GM12801 (cell line): Measurements from ENCODE around the gene GPSM3.

Experiments
- TF ChIP-seq, protein P1 (sequence below): IDR thresholded peaks from one replicate; pipeline ENCODE4 v1.5.1; 2011; ENCODE audit warnings: control low read depth; ENCODE audit not compliant: insufficient read length; ENCODE audit errors: extremely low read depth

The GPSM3 gene

DNA sequence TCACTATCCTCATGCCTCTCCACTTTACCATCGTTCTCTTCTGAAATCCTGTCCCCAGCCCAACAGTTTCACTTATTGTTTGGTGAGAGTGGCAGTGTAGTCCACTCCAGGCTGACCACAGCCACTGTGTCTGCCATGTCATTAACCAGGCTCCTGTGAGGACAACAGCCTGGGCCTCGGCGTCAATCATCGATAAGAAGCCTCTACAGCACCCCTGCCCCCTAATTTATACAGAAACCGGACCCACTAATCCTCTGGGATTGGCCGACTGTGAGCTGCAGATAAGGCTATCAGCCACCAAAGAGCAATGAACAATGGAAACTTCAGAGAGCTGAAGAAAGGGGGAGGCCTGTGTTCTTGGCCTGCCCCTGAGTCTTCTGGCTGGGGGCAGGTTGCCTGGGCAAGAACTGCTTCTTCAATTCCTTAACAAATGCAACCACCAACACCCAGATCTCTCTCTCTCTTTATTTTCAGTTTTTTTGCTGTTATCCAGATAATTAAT, 24.6 kb downstream of the GPSM3 start:
- TF ChIP-seq, protein P1, sequence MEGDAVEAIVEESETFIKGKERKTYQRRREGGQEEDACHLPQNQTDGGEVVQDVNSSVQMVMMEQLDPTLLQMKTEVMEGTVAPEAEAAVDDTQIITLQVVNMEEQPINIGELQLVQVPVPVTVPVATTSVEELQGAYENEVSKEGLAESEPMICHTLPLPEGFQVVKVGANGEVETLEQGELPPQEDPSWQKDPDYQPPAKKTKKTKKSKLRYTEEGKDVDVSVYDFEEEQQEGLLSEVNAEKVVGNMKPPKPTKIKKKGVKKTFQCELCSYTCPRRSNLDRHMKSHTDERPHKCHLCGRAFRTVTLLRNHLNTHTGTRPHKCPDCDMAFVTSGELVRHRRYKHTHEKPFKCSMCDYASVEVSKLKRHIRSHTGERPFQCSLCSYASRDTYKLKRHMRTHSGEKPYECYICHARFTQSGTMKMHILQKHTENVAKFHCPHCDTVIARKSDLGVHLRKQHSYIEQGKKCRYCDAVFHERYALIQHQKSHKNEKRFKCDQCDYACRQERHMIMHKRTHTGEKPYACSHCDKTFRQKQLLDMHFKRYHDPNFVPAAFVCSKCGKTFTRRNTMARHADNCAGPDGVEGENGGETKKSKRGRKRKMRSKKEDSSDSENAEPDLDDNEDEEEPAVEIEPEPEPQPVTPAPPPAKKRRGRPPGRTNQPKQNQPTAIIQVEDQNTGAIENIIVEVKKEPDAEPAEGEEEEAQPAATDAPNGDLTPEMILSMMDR = no peak

DNA sequence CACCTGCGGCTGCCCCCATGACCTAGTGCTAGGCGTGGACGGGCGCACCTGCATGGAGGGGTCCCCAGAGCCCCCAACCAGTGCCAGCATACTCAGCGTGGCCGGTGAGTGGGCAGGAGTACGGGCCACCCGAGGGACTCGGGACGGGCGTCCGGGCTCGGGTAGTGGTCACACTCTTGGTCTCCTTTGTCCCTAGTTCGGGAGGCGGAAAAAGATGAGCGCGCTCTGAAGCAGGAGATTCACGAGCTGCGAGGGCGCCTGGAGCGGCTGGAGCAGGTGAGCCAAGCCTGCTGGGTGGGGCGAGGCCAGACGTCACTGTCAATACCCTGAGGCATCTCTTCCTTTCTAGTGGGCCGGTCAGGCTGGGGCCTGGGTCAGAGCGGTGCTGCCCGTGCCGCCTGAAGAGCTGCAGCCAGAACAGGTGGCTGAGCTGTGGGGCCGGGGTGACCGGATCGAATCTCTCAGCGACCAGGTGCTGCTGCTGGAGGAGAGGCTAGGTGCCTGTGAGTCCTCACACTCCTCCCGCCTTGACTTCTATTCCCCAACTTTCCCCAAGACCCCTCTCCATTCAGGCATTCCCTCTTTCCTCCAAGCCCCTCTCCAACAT, 25.2 kb downstream of the GPSM3 start:
- TF ChIP-seq, protein P1 = no peak

DNA sequence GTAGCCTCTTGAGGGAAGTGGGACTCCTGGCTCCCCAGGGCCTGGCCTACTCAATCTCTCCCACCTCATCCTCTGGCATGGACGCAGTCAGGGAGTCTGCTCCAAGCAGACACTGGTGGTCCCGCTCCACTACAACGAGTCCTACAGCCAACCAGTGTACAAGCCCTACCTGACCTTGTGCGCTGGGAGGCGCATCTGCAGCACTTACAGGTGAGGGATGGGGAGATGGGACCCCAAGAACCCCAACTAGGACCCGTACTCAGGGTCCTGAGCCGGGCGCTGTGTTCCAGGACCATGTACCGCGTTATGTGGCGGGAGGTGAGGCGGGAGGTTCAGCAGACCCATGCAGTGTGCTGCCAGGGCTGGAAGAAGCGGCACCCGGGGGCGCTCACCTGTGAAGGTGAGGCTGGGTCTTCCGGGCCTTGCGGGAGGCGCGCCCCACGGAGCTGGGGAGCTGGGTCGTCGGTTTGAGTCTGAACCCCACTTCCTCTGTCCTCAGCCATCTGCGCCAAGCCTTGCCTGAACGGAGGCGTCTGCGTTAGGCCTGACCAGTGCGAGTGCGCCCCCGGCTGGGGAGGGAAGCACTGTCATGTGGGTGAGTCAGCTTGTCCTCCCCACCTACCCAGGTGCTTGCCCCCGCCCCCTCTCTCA, 25.9 kb downstream of the GPSM3 start:
- TF ChIP-seq, protein P1 = no peak

DNA sequence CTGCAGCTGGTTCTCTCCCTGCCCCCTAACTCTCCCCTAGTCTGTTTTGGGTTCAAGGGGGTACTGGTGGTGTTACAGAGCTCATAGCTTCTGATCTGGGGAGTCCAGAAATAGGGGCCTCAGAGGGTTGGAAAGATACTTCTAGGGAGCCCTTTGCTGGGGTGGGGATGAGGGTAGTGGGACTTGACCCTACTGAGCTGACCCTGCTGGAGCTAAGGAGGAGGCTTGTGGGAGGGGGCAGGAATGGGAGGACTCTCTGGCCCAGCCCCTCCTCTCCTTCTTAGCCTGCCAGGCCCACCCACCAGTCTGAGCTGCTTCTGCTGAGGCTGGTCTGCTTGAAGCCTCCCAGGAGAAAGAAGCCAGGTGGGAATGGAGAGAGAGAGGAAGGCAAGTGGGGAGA, 28.1 kb downstream of the GPSM3 start, which contains the start of gene EGFL8:
Gene EGFL8, plus strand, starts transcription at position 301 of the 400 bp plus-strand sequence. CDS start 1,571 bp downstream, outside the sequence.
- TF ChIP-seq, protein P1 = no peak

DNA sequence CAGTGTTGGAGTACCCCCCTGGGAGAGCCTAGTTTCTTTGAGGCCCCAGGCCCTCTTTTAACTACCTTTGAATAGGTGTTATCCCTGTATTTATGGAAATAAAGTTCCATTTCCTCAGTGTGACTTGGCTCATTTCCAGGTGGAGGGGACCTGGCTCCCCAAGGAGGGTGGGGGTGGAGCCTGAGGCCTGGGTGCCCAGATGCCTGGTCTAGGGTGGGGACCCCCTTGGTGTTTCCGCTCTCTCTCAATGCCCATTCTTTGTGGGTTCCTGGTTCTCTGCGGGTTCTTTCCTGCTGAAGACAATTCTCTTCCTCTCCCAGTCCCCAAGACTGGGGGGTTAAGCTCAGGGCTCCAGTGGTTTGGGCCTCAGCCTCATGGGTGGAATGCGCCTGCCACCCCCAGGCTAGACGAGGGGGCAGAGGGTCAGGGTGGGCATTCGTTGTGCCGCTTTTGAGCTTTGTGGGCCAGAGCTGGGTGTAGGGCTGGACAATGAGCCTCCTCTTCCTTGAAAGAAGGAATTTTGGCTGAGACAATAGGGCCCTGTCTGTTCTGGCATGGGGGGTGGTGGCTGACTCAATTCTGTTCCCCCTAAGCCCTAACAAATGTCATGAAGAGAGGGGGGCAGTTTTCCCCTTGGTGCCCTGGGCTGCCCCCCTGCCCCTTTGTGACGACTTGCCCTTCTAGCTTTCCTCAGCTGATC, 28.7 kb downstream of the GPSM3 start:
- TF ChIP-seq, protein P1 = no peak

DNA sequence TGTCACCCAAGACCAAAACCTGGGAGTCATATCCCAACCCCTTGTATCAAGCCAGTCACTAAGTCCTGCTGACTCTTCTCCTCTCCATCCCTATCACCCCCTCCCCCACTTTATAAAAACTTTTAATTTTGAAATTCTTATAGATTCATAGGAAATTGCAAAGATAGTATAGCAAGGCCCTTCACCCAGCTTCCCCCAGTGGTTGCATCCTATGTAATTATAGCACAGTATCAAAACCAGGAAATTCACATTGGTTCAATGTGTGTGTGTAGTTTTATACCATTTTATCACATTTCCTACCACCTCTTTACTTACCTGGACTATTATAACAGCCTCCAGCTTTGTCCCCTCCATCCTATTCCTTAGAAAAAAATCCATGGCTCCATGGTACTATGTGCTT, 34.4 kb downstream of the GPSM3 start:
- TF ChIP-seq, protein P1 = no peak

DNA sequence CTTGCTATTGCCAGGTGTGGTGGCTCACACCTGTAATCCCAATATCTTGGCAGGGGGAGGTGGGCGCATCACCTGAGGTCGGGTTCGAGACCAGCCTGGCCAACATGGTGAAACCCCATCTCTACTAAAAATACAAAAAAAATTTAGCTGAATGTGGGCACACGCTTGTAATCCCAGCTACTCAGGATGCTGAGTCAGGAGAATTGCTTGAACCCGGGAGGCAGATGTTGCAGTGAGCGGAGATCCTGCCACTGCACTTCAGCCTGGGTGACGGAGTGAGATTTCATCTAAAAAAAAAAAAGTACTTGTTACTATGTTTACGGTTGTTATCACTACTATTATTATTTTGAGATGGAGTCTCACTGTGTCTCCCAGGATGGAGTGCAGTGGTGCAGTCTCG, 35.6 kb downstream of the GPSM3 start:
- TF ChIP-seq, protein P1 = no peak
